GM23338 (cell line): ENCODE data around the gene TRMT5. TPM values are rescaled to one million over a fixed set of nuclear protein-coding genes. Genes with fewer than 3 reads are reported as not detected.

ENCODE experiments used
- ATAC-seq: fragments of 200-7000 bp; cut with Tn5 transposase; 3 replicates; pipeline ENCODE4 v1.9.1; 2020
- DNase-seq: peaks from one replicate; pipeline ENCODE4 v3.0.0-alpha.2; 2015; ENCODE audit warnings: low spot score
- H2AFZ ChIP-seq: fragments of 200-600 bp; sonication (generic); 2 replicates; pipeline ENCODE4 v1.8.0; 2016; ENCODE audit warnings: antibody characterized with exemption, mild to moderate bottlenecking, moderate library complexity
- H3F3A ChIP-seq: fragments of 200-600 bp; sonication (generic); replicated peaks from 2 replicates; pipeline ENCODE4 v1.8.0; 2017; ENCODE audit warnings: antibody characterized with exemption, mixed run types, low read depth
- H3K27ac ChIP-seq: fragments of 200-600 bp; sonication (generic); 2 replicates; pipeline ENCODE4 v1.6.1; 2016; ENCODE audit warnings: low read depth
- H3K27me3 ChIP-seq: fragments of 200-600 bp; sonication (generic); 2 replicates; pipeline ENCODE4 v1.8.0; 2016; ENCODE audit warnings: mild to moderate bottlenecking, mixed run types, moderate library complexity; ENCODE audit not compliant: insufficient read depth
- H3K36me3 ChIP-seq: fragments of 200-600 bp; sonication (generic); 2 replicates; pipeline ENCODE4 v1.8.0; 2016; ENCODE audit warnings: mild to moderate bottlenecking; ENCODE audit not compliant: insufficient read depth
- H3K4me1 ChIP-seq: fragments of 200-600 bp; sonication (generic); 2 replicates; pipeline ENCODE4 v1.8.0; 2016; ENCODE audit warnings: mild to moderate bottlenecking, moderate library complexity; ENCODE audit not compliant: insufficient read depth
- H3K4me2 ChIP-seq: fragments of 200-600 bp; sonication (generic); 2 replicates; pipeline ENCODE4 v1.7.1; 2017; ENCODE audit warnings: mixed run types
- H3K4me3 ChIP-seq: fragments of 200-600 bp; sonication (generic); 2 replicates; pipeline ENCODE4 v1.6.1; 2016; ENCODE audit warnings: mixed run types
- H3K79me2 ChIP-seq: fragments of 200-600 bp; sonication (generic); replicated peaks from 2 replicates; pipeline ENCODE4 v1.8.0; 2017; ENCODE audit warnings: mild to moderate bottlenecking; ENCODE audit not compliant: insufficient read depth
- H3K9me2 ChIP-seq: fragments of 200-600 bp; sonication (generic); 2 replicates; pipeline ENCODE4 v1.8.0; 2017; ENCODE audit not compliant: insufficient read depth
- H4K20me1 ChIP-seq: fragments of 200-600 bp; sonication (generic); replicated peaks from 2 replicates; pipeline ENCODE4 v1.8.0; 2017; ENCODE audit warnings: mild to moderate bottlenecking; ENCODE audit not compliant: insufficient read depth
- H3K27ac Mint-ChIP-seq: 2 replicates; pipeline ENCODE4 v1.8.0; 2020; ENCODE audit warnings: inconsistent platforms, mild to moderate bottlenecking, moderate library complexity, mixed read lengths
- H3K27me3 Mint-ChIP-seq: 3 replicates; pipeline ENCODE4 v1.8.0; 2022; ENCODE audit warnings: low read depth, mild to moderate bottlenecking, moderate library complexity, mixed read lengths, inconsistent platforms; ENCODE audit not compliant: insufficient read depth, poor library complexity
- H3K36me3 Mint-ChIP-seq: 3 replicates; pipeline ENCODE4 v1.8.0; 2021; ENCODE audit warnings: low read depth, mild to moderate bottlenecking, inconsistent platforms, moderate library complexity, mixed read lengths
- H3K4me1 Mint-ChIP-seq: 3 replicates; pipeline ENCODE4 v1.8.0; 2020; ENCODE audit warnings: mild to moderate bottlenecking, inconsistent platforms, mixed read lengths
- H3K4me3 Mint-ChIP-seq: 3 replicates; pipeline ENCODE4 v1.8.0; 2021; ENCODE audit warnings: moderate library complexity, mild to moderate bottlenecking, inconsistent platforms, mixed read lengths
- H3K9me3 Mint-ChIP-seq: 3 replicates; pipeline ENCODE4 v1.8.0; 2020; ENCODE audit warnings: moderate library complexity, mild to moderate bottlenecking, inconsistent platforms, mixed read lengths
- CREB1 ChIP-seq: fragments of 250-450 bp; sonication (Bioruptor Pico); IDR thresholded peaks from 2 replicates; pipeline ENCODE4 v1.5.0; 2020; ENCODE audit warnings: low read depth, mild to moderate bottlenecking, moderate library complexity
- EZH2 ChIP-seq: fragments of 200-600 bp; sonication (generic); IDR thresholded peaks from one replicate; pipeline ENCODE4 v1.8.0; 2017; ENCODE audit warnings: antibody characterized with exemption, mild to moderate bottlenecking, low read depth; ENCODE audit not compliant: unreplicated experiment
- EZH2phosphoT487 ChIP-seq: fragments of 200-600 bp; sonication (generic); IDR thresholded peaks from one replicate; pipeline ENCODE4 v1.8.1; 2018; ENCODE audit warnings: antibody characterized with exemption; ENCODE audit not compliant: unreplicated experiment
- JUNB ChIP-seq: IDR thresholded peaks from one replicate; pipeline ENCODE4 v1.6.1; 2016; ENCODE audit warnings: antibody characterized with exemption; ENCODE audit not compliant: unreplicated experiment
- NANOG ChIP-seq: IDR thresholded peaks from 2 replicates; pipeline ENCODE4 v1.6.1; 2016; ENCODE audit warnings: antibody characterized with exemption, borderline replicate concordance
- POLR2AphosphoS5 ChIP-seq: IDR thresholded peaks from 2 replicates; pipeline ENCODE4 v1.6.1; 2016; ENCODE audit warnings: antibody characterized with exemption, low read depth
- ZNF114 ChIP-seq: fragments of 250-450 bp; sonication (Bioruptor Pico); IDR thresholded peaks from 2 replicates; pipeline ENCODE4 v1.5.0; 2020; ENCODE audit warnings: mild to moderate bottlenecking, moderate library complexity
- polyA plus RNA-seq: library from polyadenylated mRNA; unstranded; fragments of >200 nt; fragmentation: Nextera tagmentation; extraction: Ambion mirVana; gene quantifications from 2 replicates; pipeline ENCODE4 v1.2.1, GENCODE V29; 2016
- total RNA-seq: library from RNA; depleted of rRNA; stranded (reverse); fragments of >200 nt; shearing (Covaris generic); gene quantifications from 2 replicates; pipeline ENCODE4 v1.2.3, GENCODE V29; 2014
- TF ChIP-seq, protein P1 (sequence below): fragments of 250-450 bp; sonication (Bioruptor Pico); IDR thresholded peaks from 2 replicates; pipeline ENCODE4 v1.5.0; 2020; ENCODE audit warnings: mild to moderate bottlenecking, moderate library complexity
- TF ChIP-seq, protein P2 (sequence below): IDR thresholded peaks from one replicate; pipeline ENCODE4 v1.6.1; 2018; ENCODE audit warnings: antibody characterized with exemption; ENCODE audit not compliant: unreplicated experiment
- TF ChIP-seq, protein P3 (sequence below), 2 experiments: fragments of 200-600 bp in 1 of 2; sonication (generic) in 1 of 2; conservative IDR thresholded peaks; 2 replicates each; pipeline versions ENCODE4 v1.5.1 to v1.6.1; 2016 to 2017; ENCODE audit warnings: antibody characterized with exemption in 2 of 2, low read depth in 2 of 2, mild to moderate bottlenecking in 2 of 2, moderate library complexity in 1 of 2

The TRMT5 gene
- total and polyA plus RNA-seq, 2 experiments from 2014 or later, result 9.8 to 18.4 TPM

DNA sequence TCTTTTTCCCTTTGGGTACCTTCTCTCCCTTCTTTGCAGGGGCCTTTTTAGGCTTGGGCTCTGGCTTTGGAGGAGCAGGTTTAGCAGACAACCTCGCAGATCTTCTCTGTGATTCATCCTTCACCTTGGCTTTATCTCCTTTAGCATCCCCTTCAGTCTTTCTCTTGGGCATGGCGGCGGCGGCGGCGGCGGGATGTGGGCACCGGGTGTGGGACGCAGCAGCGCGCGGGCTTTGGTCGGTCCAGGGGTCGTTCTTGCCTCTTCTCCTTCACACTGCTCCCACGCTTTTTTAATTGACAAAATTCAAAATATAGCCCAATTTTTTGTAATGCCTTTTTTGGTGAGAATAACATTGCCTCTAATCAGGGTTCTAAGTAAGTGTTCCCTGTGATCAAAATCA is 8.6 kb downstream of the TRMT5 start (continued):
- TF ChIP-seq, protein P1, sequence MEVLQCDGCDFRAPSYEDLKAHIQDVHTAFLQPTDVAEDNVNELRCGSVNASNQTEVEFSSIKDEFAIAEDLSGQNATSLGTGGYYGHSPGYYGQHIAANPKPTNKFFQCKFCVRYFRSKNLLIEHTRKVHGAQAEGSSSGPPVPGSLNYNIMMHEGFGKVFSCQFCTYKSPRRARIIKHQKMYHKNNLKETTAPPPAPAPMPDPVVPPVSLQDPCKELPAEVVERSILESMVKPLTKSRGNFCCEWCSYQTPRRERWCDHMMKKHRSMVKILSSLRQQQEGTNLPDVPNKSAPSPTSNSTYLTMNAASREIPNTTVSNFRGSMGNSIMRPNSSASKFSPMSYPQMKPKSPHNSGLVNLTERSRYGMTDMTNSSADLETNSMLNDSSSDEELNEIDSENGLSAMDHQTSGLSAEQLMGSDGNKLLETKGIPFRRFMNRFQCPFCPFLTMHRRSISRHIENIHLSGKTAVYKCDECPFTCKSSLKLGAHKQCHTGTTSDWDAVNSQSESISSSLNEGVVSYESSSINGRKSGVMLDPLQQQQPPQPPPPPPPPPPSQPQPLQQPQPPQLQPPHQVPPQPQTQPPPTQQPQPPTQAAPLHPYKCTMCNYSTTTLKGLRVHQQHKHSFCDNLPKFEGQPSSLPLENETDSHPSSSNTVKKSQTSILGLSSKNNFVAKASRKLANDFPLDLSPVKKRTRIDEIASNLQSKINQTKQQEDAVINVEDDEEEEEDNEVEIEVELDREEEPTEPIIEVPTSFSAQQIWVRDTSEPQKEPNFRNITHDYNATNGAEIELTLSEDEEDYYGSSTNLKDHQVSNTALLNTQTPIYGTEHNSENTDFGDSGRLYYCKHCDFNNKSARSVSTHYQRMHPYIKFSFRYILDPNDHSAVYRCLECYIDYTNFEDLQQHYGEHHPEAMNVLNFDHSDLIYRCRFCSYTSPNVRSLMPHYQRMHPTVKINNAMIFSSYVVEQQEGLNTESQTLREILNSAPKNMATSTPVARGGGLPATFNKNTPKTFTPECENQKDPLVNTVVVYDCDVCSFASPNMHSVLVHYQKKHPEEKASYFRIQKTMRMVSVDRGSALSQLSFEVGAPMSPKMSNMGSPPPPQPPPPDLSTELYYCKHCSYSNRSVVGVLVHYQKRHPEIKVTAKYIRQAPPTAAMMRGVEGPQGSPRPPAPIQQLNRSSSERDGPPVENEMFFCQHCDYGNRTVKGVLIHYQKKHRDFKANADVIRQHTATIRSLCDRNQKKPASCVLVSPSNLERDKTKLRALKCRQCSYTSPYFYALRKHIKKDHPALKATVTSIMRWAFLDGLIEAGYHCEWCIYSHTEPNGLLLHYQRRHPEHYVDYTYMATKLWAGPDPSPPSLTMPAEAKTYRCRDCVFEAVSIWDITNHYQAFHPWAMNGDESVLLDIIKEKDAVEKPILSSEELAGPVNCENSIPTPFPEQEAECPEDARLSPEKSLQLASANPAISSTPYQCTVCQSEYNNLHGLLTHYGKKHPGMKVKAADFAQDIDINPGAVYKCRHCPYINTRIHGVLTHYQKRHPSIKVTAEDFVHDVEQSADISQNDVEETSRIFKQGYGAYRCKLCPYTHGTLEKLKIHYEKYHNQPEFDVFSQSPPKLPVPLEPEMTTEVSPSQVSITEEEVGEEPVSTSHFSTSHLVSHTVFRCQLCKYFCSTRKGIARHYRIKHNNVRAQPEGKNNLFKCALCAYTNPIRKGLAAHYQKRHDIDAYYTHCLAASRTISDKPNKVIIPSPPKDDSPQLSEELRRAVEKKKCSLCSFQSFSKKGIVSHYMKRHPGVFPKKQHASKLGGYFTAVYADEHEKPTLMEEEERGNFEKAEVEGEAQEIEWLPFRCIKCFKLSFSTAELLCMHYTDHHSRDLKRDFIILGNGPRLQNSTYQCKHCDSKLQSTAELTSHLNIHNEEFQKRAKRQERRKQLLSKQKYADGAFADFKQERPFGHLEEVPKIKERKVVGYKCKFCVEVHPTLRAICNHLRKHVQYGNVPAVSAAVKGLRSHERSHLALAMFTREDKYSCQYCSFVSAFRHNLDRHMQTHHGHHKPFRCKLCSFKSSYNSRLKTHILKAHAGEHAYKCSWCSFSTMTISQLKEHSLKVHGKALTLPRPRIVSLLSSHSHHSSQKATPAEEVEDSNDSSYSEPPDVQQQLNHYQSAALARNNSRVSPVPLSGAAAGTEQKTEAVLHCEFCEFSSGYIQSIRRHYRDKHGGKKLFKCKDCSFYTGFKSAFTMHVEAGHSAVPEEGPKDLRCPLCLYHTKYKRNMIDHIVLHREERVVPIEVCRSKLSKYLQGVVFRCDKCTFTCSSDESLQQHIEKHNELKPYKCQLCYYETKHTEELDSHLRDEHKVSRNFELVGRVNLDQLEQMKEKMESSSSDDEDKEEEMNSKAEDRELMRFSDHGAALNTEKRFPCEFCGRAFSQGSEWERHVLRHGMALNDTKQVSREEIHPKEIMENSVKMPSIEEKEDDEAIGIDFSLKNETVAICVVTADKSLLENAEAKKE (CRISPR knock-in tag), result no peak
- no peak for TF ChIP-seq NANOG
- TF ChIP-seq, protein P2, sequence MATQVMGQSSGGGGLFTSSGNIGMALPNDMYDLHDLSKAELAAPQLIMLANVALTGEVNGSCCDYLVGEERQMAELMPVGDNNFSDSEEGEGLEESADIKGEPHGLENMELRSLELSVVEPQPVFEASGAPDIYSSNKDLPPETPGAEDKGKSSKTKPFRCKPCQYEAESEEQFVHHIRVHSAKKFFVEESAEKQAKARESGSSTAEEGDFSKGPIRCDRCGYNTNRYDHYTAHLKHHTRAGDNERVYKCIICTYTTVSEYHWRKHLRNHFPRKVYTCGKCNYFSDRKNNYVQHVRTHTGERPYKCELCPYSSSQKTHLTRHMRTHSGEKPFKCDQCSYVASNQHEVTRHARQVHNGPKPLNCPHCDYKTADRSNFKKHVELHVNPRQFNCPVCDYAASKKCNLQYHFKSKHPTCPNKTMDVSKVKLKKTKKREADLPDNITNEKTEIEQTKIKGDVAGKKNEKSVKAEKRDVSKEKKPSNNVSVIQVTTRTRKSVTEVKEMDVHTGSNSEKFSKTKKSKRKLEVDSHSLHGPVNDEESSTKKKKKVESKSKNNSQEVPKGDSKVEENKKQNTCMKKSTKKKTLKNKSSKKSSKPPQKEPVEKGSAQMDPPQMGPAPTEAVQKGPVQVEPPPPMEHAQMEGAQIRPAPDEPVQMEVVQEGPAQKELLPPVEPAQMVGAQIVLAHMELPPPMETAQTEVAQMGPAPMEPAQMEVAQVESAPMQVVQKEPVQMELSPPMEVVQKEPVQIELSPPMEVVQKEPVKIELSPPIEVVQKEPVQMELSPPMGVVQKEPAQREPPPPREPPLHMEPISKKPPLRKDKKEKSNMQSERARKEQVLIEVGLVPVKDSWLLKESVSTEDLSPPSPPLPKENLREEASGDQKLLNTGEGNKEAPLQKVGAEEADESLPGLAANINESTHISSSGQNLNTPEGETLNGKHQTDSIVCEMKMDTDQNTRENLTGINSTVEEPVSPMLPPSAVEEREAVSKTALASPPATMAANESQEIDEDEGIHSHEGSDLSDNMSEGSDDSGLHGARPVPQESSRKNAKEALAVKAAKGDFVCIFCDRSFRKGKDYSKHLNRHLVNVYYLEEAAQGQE, result no peak
- no peak for TF ChIP-seq POLR2AphosphoS5

DNA sequence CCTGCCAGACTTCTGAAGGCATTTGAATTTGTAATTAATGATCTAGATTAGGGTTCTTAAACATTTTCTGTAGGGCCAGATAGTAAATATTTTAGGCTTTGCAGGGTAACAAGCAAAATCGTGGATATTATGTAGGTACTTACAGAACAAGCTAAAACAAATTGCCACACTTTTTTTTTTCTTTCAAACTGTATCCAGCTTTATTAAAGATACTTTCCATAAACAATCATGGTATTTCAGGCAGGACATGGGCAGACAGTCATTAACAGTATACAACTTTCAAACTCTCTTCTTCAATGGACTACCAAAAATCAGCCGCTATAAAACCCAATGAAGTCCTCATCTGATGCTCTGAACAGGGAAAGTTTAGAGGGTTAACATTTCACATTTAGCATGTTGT is 9.6 kb downstream of the TRMT5 start:
- no peaks in the 10 kb centered on the region for H3K79me2 ChIP-seq
- Mint-ChIP-seq H3K27ac (no peak overlapping the region), H3K27me3 (no peaks in the 10 kb centered on the region), H3K4me3 (no peak overlapping the region), H3K9me3 (no peaks in the 10 kb centered on the region), H3K36me3 (peaks cover 7% of the 10 kb centered on the region; the same call in 2 of the 3 replicates), H3K4me1 (no peaks in the 10 kb centered on the region)
- H3K4me2 ChIP-seq, result no peak overlapping the region
- ATAC-seq (no peak), DNase-seq (no peak)
- TF ChIP-seq, protein P3, sequence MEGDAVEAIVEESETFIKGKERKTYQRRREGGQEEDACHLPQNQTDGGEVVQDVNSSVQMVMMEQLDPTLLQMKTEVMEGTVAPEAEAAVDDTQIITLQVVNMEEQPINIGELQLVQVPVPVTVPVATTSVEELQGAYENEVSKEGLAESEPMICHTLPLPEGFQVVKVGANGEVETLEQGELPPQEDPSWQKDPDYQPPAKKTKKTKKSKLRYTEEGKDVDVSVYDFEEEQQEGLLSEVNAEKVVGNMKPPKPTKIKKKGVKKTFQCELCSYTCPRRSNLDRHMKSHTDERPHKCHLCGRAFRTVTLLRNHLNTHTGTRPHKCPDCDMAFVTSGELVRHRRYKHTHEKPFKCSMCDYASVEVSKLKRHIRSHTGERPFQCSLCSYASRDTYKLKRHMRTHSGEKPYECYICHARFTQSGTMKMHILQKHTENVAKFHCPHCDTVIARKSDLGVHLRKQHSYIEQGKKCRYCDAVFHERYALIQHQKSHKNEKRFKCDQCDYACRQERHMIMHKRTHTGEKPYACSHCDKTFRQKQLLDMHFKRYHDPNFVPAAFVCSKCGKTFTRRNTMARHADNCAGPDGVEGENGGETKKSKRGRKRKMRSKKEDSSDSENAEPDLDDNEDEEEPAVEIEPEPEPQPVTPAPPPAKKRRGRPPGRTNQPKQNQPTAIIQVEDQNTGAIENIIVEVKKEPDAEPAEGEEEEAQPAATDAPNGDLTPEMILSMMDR (conservative IDR thresholded peaks at IDR 0.05; ENCODE audit: low read depth in 2 of 2), result no peak
- no peak for TF ChIP-seq NANOG
- TF ChIP-seq POLR2AphosphoS5, result no peak
- no peak for TF ChIP-seq EZH2
- TF ChIP-seq EZH2phosphoT487, result no peak
- TF ChIP-seq, protein P2, result no peak
- no peak for TF ChIP-seq CREB1
- no peak for TF ChIP-seq ZNF114 (CRISPR knock-in tag)
- no peak for TF ChIP-seq JUNB
- no peak overlapping the region for H2AFZ ChIP-seq
- no peaks in the 10 kb centered on the region for H4K20me1 ChIP-seq
- H3K4me1 ChIP-seq, result no peaks in the 10 kb centered on the region
- no peak overlapping the region for H3K27ac ChIP-seq
- H3K27me3 ChIP-seq, result no peaks in the 10 kb centered on the region
- H3K9me2 ChIP-seq, result no peaks in the 10 kb centered on the region
- no peaks in the 10 kb centered on the region for H3F3A ChIP-seq
- peaks cover 6% of the 10 kb centered on the region; the same call in 1 of the 2 replicates for H3K36me3 ChIP-seq
- H3K4me3 ChIP-seq, result no peak overlapping the region
